Airway epithelial cell (primary cell): Measurements from ENCODE around the gene DDX24. TPM values are rescaled to one million over a fixed set of nuclear protein-coding genes. Genes with fewer than 3 reads are reported as not detected.

Source experiments
- total RNA-seq: library from RNA; depleted of rRNA; stranded (reverse); fragments of >200 nt; gene quantifications from 2 replicates; pipeline ENCODE4 v1.2.3, GENCODE V29; 2015

The DDX24 gene, protein sequence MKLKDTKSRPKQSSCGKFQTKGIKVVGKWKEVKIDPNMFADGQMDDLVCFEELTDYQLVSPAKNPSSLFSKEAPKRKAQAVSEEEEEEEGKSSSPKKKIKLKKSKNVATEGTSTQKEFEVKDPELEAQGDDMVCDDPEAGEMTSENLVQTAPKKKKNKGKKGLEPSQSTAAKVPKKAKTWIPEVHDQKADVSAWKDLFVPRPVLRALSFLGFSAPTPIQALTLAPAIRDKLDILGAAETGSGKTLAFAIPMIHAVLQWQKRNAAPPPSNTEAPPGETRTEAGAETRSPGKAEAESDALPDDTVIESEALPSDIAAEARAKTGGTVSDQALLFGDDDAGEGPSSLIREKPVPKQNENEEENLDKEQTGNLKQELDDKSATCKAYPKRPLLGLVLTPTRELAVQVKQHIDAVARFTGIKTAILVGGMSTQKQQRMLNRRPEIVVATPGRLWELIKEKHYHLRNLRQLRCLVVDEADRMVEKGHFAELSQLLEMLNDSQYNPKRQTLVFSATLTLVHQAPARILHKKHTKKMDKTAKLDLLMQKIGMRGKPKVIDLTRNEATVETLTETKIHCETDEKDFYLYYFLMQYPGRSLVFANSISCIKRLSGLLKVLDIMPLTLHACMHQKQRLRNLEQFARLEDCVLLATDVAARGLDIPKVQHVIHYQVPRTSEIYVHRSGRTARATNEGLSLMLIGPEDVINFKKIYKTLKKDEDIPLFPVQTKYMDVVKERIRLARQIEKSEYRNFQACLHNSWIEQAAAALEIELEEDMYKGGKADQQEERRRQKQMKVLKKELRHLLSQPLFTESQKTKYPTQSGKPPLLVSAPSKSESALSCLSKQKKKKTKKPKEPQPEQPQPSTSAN
- 112 and 120 TPM in 2 replicates for total RNA-seq

DNA sequence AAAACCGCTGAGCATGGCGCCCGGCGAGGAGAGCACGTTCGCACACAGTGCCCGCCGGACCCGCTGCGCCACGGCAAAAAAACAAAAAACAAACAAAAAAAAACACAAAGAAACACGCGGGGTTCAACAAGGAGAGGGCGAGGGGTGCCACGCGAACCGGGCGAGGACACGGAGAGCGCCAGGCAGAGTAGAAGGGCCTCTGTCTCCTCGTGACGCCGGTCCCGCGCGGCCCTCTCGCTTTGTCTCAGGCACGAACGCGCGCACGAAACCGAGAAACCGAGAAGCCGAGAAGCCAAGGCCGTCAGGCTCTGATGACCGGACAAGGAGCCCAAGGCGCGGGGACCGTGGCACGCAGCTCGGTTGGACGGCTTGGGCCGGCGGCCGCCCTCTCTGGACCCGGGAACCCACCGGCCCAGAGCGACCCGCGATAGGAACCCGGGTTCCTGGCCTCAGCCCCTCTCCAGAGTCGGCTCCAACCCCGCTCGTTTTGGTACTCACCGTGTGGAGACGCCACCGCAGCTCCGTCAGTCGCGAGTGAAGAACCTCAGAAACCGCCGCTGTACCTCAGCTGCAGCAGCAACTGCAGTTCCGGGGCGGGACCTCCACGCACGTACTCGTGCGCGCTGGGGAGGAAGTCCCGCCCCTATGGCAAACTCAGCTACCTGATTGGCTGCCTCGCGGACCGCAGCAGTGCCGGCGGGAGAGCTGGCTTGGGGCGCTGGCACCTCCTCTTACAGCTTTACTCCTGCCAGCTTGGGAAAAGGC lies at the start of gene DDX24, which contains the start of gene IFI27L1:
DDX24 (minus strand) TSS at position 582 of the 765 bp plus-strand sequence. CDS start 1,460 bp downstream, outside the sequence.
IFI27L1 (plus strand) TSS at position 690 of the 765 bp plus-strand sequence. CDS start 15,628 bp downstream, outside the sequence.

DNA sequence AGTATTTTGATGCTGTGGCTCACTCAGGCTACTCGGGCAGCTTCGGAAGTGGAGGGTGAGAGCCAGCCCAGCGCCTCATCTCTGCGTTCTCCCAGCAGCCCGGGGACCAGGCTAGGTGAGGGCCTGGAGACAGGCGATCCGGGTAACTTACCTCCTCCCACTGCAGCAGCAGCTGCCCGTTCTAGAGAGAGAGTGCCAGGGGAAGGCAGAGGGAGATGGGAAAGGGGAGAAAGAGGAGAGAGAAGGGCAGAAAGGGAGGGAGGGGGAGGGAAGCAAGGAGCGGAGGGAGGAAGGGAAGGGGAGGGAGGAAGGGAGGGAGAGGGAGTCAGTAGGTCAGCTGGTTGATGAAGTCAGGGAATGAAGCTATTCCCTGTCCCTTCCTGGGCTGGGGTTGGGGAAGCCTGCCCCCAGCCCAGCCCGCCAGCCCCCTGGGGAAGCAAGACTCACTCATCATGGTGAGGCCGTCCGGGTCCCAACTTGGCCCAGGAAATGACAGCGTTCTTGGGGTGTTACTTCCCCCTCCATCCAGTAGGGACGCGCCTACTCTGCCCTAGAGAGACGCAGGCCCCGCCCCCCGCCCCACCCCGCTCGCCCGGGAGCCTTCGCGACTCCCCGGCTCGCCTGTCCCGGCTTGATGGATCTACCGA lies 48.2 kb upstream of the DDX24 start, which contains the start of gene IFI27L2:
IFI27L2 (minus strand) TSS at position 494 of the 647 bp plus-strand sequence; CDS start at position 454, 40 bp downstream.

DNA sequence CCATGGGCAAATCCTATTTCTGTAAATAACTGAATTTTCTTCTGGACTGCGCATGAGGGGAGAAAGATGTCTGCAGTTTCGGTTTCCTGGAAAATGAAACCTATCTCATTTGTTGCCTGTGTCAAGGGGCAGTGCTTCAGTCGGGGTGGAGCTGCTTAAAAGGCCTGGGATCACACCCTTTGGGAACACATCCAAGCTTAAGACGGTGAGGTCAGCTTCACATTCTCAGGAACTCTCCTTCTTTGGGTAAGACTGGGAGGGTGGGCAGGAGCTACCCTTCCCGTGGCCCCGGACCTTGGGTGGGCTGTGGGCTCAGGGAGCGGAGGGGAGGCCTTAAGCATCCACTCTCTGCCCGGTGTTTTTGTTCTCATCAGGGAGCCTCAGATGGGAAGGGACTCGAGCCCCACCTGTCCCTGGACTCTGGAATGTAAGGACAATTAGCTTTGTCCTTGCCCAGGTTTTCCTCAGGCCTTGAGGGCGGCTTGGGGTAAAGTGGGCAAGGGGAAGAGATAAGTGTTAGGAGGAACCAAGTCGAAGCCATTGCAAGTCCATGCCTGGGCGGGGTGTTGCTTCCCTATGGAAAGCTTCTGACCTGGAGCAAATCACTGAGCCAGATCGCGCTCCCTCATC lies 29.7 kb upstream of the DDX24 start, which contains the start of gene IFI27:
IFI27 (plus strand) TSS at position 185 of the 630 bp plus-strand sequence.

DNA sequence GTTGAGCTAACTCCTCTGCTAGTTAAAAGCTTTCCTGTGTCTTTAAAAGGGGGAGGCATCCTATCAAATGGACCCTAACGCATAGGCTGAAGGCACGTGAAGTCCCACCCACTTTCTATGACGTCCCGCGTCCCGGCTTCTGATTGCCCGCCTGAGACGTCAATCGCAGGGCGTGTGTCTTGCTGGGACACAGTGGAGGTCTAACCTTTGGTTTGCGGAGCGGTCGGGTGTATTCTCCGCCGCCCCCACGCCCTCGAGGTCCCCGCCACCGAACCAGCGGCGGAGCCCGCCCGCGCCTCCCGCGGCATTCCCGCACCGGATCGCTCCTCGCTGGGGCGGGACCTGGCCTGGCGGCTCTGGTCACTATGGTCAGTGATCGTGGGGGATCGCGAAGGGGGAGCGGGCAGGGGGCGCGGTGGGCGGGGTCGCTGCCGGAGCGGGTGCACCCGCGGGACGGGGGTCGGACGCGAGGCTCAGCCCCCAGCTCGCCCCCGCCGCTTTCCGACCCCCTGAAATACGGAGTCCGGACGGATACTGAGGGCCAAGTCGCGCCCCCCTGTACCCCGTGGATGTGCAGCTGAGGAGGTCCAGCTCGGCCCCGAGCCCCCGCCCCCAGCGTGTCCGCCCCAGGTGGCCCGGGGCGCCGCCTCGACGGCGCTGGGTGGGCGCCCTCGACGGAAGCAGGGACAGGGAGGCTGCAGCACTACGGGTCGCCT lies 54.7 kb downstream of the DDX24 start, which contains the start of gene OTUB2:
OTUB2 (plus strand) TSS at position 168 of the 716 bp plus-strand sequence; CDS start at position 366, 198 bp downstream.

Other genes starting within 250 kb of the DDX24 start
- 0.09 and 0.99 TPM in 2 replicates for gene FAM181A, start 153.9 kb downstream of the DDX24 start, total RNA-seq
- gene ASB2, start 104.6 kb downstream of the DDX24 start, total RNA-seq, result 0.65 and 0.99 TPM in 2 replicates
- not detected in 2 replicates for gene CCDC197, start 83.9 kb downstream of the DDX24 start, total RNA-seq
- gene OTUB2, start 54.9 kb downstream of the DDX24 start, total RNA-seq, result 3.8 and 5.3 TPM in 2 replicates
- 4.6 and 13.4 TPM in 2 replicates for gene IFI27L1, start 108 bp upstream of the DDX24 start, total RNA-seq
- 0.49 and 72.5 TPM in 2 replicates for gene IFI27, start 29.5 kb upstream of the DDX24 start, total RNA-seq
- 154 and 235 TPM in 2 replicates for gene IFI27L2, start 48.4 kb upstream of the DDX24 start, total RNA-seq
- gene PPP4R4, start 93.1 kb upstream of the DDX24 start, total RNA-seq, result 6.3 and 8.9 TPM in 2 replicates
- not detected in 2 replicates for gene SERPINA10, start 212.1 kb upstream of the DDX24 start, total RNA-seq
- not detected in 2 replicates for gene SERPINA6, start 242.1 kb upstream of the DDX24 start, total RNA-seq